ENCODE measurements around the gene PSMD14. TPM values are rescaled to one million over a fixed set of nuclear protein-coding genes. Genes with fewer than 3 reads are reported as not detected.

PSMD14 gene
- total and polyA plus RNA-seq, 8 donors = 36.7 to 64.3 (median 40.9) TPM

DNA sequence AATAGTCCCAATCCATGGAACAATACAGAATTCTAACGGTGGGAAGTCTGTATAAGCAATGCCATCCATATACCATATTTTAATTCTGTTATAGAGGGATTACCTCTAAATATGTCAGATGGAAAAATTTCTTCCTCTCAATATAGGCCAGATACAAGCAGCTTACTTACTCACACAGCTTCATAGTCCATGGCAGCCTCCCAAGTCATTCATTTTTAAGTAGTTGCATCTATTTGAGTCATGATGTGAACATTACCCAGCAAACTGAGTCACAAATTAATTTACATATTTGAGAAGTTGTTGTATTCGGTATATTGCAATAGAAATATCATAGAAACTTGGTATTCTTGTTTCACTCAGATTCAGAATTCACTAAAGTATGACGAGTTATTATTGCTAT is 128.2 kb downstream of the PSMD14 start:
- Histone ChIP-seq H3K4me3 (no peak overlapping the region), H3K4me1 (no peaks in the 10 kb centered on the region)
- DNase-seq = no peak

DNA sequence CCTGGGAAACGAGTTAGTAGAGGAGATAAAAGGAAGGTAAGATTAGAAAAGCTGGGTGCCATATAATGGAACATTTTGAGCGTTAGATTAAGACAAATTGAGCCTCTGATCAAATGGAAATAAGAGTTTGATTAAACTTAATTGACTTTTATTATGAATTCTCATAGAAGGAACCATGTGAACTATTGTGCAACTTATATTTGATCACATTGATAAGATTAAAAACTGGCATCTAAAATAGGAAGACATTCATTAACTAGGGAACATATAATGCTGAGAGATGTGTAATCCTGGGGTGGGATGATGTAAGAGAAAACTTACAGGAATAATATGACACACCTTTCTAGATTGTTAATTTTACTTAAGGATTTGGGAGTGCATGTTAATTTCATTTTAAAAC is 130.4 kb downstream of the PSMD14 start:
- Histone ChIP-seq H3K9me3 (peaks cover 0 to 7% of the 10 kb centered on the region in 2 donors), H3K4me1 (no peaks in the 10 kb centered on the region), H3K27me3 (peaks cover 13 to 33% of the 10 kb centered on the region in 2 donors), H3K4me3 (no peak overlapping the region), H3K27ac (no peak overlapping the region), H3K36me3 (no peaks in the 10 kb centered on the region)
- ATAC-seq (no peak), DNase-seq (no peak)
- TF ChIP-seq, protein P1, sequence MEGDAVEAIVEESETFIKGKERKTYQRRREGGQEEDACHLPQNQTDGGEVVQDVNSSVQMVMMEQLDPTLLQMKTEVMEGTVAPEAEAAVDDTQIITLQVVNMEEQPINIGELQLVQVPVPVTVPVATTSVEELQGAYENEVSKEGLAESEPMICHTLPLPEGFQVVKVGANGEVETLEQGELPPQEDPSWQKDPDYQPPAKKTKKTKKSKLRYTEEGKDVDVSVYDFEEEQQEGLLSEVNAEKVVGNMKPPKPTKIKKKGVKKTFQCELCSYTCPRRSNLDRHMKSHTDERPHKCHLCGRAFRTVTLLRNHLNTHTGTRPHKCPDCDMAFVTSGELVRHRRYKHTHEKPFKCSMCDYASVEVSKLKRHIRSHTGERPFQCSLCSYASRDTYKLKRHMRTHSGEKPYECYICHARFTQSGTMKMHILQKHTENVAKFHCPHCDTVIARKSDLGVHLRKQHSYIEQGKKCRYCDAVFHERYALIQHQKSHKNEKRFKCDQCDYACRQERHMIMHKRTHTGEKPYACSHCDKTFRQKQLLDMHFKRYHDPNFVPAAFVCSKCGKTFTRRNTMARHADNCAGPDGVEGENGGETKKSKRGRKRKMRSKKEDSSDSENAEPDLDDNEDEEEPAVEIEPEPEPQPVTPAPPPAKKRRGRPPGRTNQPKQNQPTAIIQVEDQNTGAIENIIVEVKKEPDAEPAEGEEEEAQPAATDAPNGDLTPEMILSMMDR (IDR thresholded peaks at IDR 0.05) = no peak
- intact Hi-C loops (cut with DNase I) = no loop called here

More for the DNA sequence above, 128.2 kb downstream of the PSMD14 start:
- no peaks in the 10 kb centered on the region for H3K36me3 ChIP-seq
- peaks cover 20 to 54% of the 10 kb centered on the region in 2 donors for H3K27me3 ChIP-seq
- peaks cover 0 to 7% of the 10 kb centered on the region in 2 donors for H3K9me3 ChIP-seq
- H3K27ac ChIP-seq = no peak overlapping the region
- ATAC-seq = no peak
- intact Hi-C loops (cut with DNase I) = no loop called here
- TF ChIP-seq, protein P1 (IDR thresholded peaks at IDR 0.05) = no peak

GRCh38 chr2:161445097-161445496 is 136.9 kb downstream of the PSMD14 start:
- Histone ChIP-seq H3K4me1 (no peaks in the 10 kb centered on the region), H3K36me3 (no peaks in the 10 kb centered on the region), H3K27me3 (peaks cover 0 to 8% of the 10 kb centered on the region in 2 donors), H3K9me3 (no peaks in the 10 kb centered on the region), H3K27ac (no peak overlapping the region), H3K4me3 (no peak overlapping the region)
- intact Hi-C loops (cut with DNase I) = no loop called here
- TF ChIP-seq, protein P1 (IDR thresholded peaks at IDR 0.05) = no peak
- ATAC-seq = no peak
- no peak for DNase-seq

- DNase-seq (no peak), ATAC-seq (no peak)
- no peak overlapping the region for H3K27ac ChIP-seq
- H3K36me3 ChIP-seq = no peaks in the 10 kb centered on the region
- TF ChIP-seq, protein P1 (IDR thresholded peaks at IDR 0.05) = no peak
- H3K9me3 ChIP-seq = no peaks in the 10 kb centered on the region
- peaks cover 0 to 8% of the 10 kb centered on the region in 2 donors for H3K27me3 ChIP-seq
- H3K4me1 ChIP-seq = no peaks in the 10 kb centered on the region
- no peak overlapping the region for H3K4me3 ChIP-seq
- intact Hi-C loops (cut with DNase I) = no loop called here
Observed at GRCh38 chr2:161448431-161448830, 140.2 kb downstream of the PSMD14 start.

Other genes with a start within 250 kb of the PSMD14 start
- 10 to 100 TPM; 53.7 to 75.7 TPM for gene TANK, start 148.0 kb upstream of the PSMD14 start, total RNA-seq
- gene TANK, start 148.0 kb upstream of the PSMD14 start, polyA plus RNA-seq (ENCODE audit: insufficient read length in 6 of 6) = 10 to 100 TPM; 58.6 to 80.3 (median 70.3) TPM
- gene TBR1, start 107.9 kb downstream of the PSMD14 start, total RNA-seq = under 1 TPM in 1 of 2 donors, not detected in 1; 0.08 TPM
- gene TBR1, start 107.9 kb downstream of the PSMD14 start, polyA plus RNA-seq (ENCODE audit: insufficient read length in 6 of 6) = under 1 TPM in 3 of 6 donors, not detected in 3; 0.04 to 0.08 (median 0.06) TPM

All from left lung (tissue), 10 donors.